A673 (cell line): Measurements from ENCODE around the gene RALGAPA1.

ENCODE experiments used
- EZH2 ChIP-seq: fragments of 200-600 bp; sonication (generic); IDR thresholded peaks from 2 replicates; pipeline ENCODE4 v1.6.1; 2017; ENCODE audit warnings: borderline replicate concordance, low read depth, mild to moderate bottlenecking, mixed read lengths, antibody characterized with exemption, low read length; ENCODE audit not compliant: poor library complexity, severe bottlenecking
- TF ChIP-seq, protein P1 (sequence below): fragments of 300-800, 200-600 bp; sonication (generic); conservative IDR thresholded peaks from 2 replicates; pipeline ENCODE4 v1.5.1; 2017; ENCODE audit warnings: low read depth, mild to moderate bottlenecking, antibody characterized with exemption, low read length, moderate library complexity, mixed read lengths

- no peak for TF ChIP-seq EZH2
- TF ChIP-seq, protein P1, sequence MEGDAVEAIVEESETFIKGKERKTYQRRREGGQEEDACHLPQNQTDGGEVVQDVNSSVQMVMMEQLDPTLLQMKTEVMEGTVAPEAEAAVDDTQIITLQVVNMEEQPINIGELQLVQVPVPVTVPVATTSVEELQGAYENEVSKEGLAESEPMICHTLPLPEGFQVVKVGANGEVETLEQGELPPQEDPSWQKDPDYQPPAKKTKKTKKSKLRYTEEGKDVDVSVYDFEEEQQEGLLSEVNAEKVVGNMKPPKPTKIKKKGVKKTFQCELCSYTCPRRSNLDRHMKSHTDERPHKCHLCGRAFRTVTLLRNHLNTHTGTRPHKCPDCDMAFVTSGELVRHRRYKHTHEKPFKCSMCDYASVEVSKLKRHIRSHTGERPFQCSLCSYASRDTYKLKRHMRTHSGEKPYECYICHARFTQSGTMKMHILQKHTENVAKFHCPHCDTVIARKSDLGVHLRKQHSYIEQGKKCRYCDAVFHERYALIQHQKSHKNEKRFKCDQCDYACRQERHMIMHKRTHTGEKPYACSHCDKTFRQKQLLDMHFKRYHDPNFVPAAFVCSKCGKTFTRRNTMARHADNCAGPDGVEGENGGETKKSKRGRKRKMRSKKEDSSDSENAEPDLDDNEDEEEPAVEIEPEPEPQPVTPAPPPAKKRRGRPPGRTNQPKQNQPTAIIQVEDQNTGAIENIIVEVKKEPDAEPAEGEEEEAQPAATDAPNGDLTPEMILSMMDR, result no peak
Measured at GRCh38 chr14:35807131-35807961, 1.7 kb downstream of the RALGAPA1 start.
